Keratinocyte (primary cell): Measurements from ENCODE around the gene LASP1NB.

Source experiments
- DNase-seq: peaks from one replicate; pipeline ENCODE4 v3.0.0-alpha.2; 2011; ENCODE audit warnings: low read depth, missing footprints, low spot score
- FAIRE-seq: peaks from 2 replicates; lab custom pipeline; 2011; peaks lifted over from hg19 to GRCh38; lab: Jason Lieb, UNC
- H2AFZ ChIP-seq: 2 replicates; pipeline ENCODE4 v1.6.0; 2012; ENCODE audit warnings: low read length, control low read depth, inconsistent platforms; ENCODE audit not compliant: control insufficient read depth
- H3K27ac ChIP-seq: 2 replicates; pipeline ENCODE4 v1.5.1; 2011; ENCODE audit warnings: low read length; ENCODE audit not compliant: control insufficient read depth, insufficient read depth
- H3K27me3 ChIP-seq: 3 replicates; pipeline ENCODE4 v1.6.0; 2011; ENCODE audit warnings: low read length; ENCODE audit not compliant: control insufficient read depth, insufficient read depth; ENCODE audit errors: extremely low read depth
- H3K36me3 ChIP-seq, 2 experiments: 2 replicates in 1 of 2; 3 replicates in 1 of 2; pipeline ENCODE4 v1.5.1; 2011; ENCODE audit warnings: low read length in 2 of 2, mild to moderate bottlenecking in 1 of 2; ENCODE audit not compliant: control insufficient read depth in 2 of 2, insufficient read depth in 2 of 2; ENCODE audit errors: extremely low read depth in 1 of 2
- H3K4me1 ChIP-seq: 3 replicates; pipeline ENCODE4 v1.5.1; 2011; ENCODE audit warnings: low read length; ENCODE audit not compliant: control insufficient read depth, insufficient read depth; ENCODE audit errors: extremely low read depth
- H3K4me2 ChIP-seq: 3 replicates; pipeline ENCODE4 v1.6.0; 2011; ENCODE audit warnings: low read depth, low read length; ENCODE audit not compliant: control insufficient read depth, insufficient read depth; ENCODE audit errors: extremely low read depth
- H3K4me3 ChIP-seq, 3 experiments: fragments of 200-600 bp in 1 of 3; sonication (generic) in 1 of 3; 2 replicates in 2 of 3; 3 replicates in 1 of 3; pipeline ENCODE4 v1.5.1; 2011 to 2016; ENCODE audit warnings: low read length in 3 of 3, mild to moderate bottlenecking in 3 of 3, control low read depth in 2 of 3, inconsistent platforms in 1 of 3, low read depth in 1 of 3, mixed read lengths in 1 of 3, mixed run types in 1 of 3, moderate library complexity in 1 of 3; ENCODE audit not compliant: control insufficient read depth in 2 of 3, insufficient read depth in 2 of 3; ENCODE audit errors: extremely low read depth in 1 of 3
- H3K79me2 ChIP-seq: 2 replicates; pipeline ENCODE4 v1.6.0; 2012; ENCODE audit warnings: low read length; ENCODE audit not compliant: control insufficient read depth, insufficient read depth
- H3K9ac ChIP-seq: 3 replicates; pipeline ENCODE4 v1.6.0; 2011; ENCODE audit warnings: low read length; ENCODE audit not compliant: control insufficient read depth, insufficient read depth; ENCODE audit errors: extremely low read depth
- H3K9me1 ChIP-seq: 3 replicates; pipeline ENCODE4 v1.6.0; 2011; ENCODE audit warnings: low read length; ENCODE audit not compliant: control insufficient read depth, insufficient read depth; ENCODE audit errors: extremely low read depth
- H3K9me3 ChIP-seq: 2 replicates; pipeline ENCODE4 v1.5.1; 2012; ENCODE audit warnings: low read depth, low read length; ENCODE audit not compliant: control insufficient read depth
- H4K20me1 ChIP-seq: 3 replicates; pipeline ENCODE4 v1.6.0; 2011; ENCODE audit warnings: low read length; ENCODE audit not compliant: control insufficient read depth, insufficient read depth; ENCODE audit errors: extremely low read depth
- EZH2 ChIP-seq: IDR thresholded peaks from one replicate; pipeline ENCODE4 v1.6.1; 2012; ENCODE audit warnings: inconsistent platforms, mild to moderate bottlenecking, low read length, moderate library complexity
- dilution Hi-C: fragments of 300-500 bp; cut with MboI; formaldehyde crosslinking; loops from one replicate; pipeline ENCODE4 v1.7.0; 2020; ENCODE audit warnings: low sequenced_read_pairs; ENCODE audit not compliant: extremely low pct_ligation_motif_present
- TF ChIP-seq, protein P1 (sequence below), 3 experiments: IDR thresholded peaks in 1 of 3; conservative IDR thresholded peaks in 1 of 3; optimal IDR thresholded peaks in 1 of 3; 2 replicates in 2 of 3; 3 replicates in 1 of 3; pipeline versions ENCODE3 to v1.5.1; 2011; ENCODE audit warnings: low read length in 3 of 3, mild to moderate bottlenecking in 3 of 3, moderate library complexity in 2 of 3, control low read depth in 1 of 3, inconsistent platforms in 1 of 3; ENCODE audit not compliant: insufficient read depth in 2 of 3; ENCODE audit errors: extremely low read depth in 1 of 3

LASP1NB gene

DNA sequence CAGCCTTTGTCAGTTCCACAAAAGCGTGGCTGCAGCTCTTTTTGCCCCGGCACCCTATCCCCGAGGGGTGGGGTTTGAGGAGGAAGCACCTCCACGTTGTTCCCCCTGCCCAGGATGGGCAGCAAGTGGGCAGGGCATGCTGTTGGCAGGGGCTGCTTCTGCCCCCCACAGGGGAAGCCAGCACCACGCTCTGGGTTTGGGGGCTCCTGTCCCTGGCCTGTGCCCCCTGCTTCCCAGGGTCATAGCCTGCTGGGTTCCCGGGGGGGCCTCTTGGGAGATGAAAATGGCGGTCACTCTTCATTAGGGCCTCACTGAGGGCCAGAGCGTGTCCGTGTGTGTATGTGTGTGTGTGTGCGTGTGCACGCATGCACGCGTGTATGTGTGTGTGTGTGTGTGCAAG, 32.8 kb upstream of the LASP1NB start:
- no peaks in the 10 kb centered on the region for H3K9me1 ChIP-seq
- no peak for DNase-seq
- H3K79me2 ChIP-seq: peaks cover 24% of the 10 kb centered on the region
- H4K20me1 ChIP-seq: peaks cover 5% of the 10 kb centered on the region
- H3K4me2 ChIP-seq: no peak overlapping the region
- H3K4me3 ChIP-seq: no peak overlapping the region
- H3K9me3 ChIP-seq: no peaks in the 10 kb centered on the region
- no peaks in the 10 kb centered on the region for H3K27me3 ChIP-seq
- dilution Hi-C loops: no loop called here
- TF ChIP-seq, protein P1, sequence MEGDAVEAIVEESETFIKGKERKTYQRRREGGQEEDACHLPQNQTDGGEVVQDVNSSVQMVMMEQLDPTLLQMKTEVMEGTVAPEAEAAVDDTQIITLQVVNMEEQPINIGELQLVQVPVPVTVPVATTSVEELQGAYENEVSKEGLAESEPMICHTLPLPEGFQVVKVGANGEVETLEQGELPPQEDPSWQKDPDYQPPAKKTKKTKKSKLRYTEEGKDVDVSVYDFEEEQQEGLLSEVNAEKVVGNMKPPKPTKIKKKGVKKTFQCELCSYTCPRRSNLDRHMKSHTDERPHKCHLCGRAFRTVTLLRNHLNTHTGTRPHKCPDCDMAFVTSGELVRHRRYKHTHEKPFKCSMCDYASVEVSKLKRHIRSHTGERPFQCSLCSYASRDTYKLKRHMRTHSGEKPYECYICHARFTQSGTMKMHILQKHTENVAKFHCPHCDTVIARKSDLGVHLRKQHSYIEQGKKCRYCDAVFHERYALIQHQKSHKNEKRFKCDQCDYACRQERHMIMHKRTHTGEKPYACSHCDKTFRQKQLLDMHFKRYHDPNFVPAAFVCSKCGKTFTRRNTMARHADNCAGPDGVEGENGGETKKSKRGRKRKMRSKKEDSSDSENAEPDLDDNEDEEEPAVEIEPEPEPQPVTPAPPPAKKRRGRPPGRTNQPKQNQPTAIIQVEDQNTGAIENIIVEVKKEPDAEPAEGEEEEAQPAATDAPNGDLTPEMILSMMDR (optimal IDR thresholded peaks at IDR 0.05 in 1 of 3, IDR thresholded peaks at IDR 0.05 in 1 of 3, conservative IDR thresholded peaks at IDR 0.05 in 1 of 3; ENCODE audit: extremely low read depth in 1 of 3, insufficient read depth in 2 of 3, low read length in 3 of 3): no peak
- TF ChIP-seq EZH2: no peak
- H3K27ac ChIP-seq: no peak overlapping the region
- no peak overlapping the region for H3K9ac ChIP-seq
- peaks cover 52 to 64% of the 10 kb centered on the region in 2 experiments for H3K36me3 ChIP-seq
- no peak overlapping the region for H2AFZ ChIP-seq
- no peak for FAIRE-seq
- no peaks in the 10 kb centered on the region for H3K4me1 ChIP-seq

DNA sequence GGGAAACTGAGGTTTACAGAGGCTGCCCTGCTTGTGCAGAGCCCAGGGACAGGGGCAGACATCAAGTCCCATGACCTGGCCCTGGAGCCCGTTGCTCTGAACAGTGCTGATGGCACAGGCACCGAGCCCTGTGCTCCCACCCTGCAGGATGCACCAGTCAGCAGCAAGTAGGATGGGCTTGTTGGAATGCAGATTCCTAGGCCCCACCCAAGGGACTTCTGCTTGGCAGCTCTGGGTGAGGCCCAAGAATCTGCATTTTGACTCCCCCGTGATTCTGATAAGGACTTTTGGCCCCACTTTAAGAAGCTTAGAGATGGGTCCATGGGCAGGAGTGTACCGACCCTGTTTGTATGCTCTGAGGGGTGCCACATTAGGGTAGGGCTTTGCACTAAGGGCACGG, 32.3 kb upstream of the LASP1NB start:
- H3K9me1 ChIP-seq: no peaks in the 10 kb centered on the region
- H3K4me3 ChIP-seq: no peak overlapping the region
- H3K79me2 ChIP-seq: peaks cover 19% of the 10 kb centered on the region
- no peaks in the 10 kb centered on the region for H3K9me3 ChIP-seq
- no peak overlapping the region for H3K27ac ChIP-seq
- FAIRE-seq (no peak), DNase-seq (no peak)
- no peak overlapping the region for H2AFZ ChIP-seq
- no peak overlapping the region for H3K4me2 ChIP-seq
- dilution Hi-C loops: no loop called here
- H3K4me1 ChIP-seq: no peaks in the 10 kb centered on the region
- H3K9ac ChIP-seq: no peak overlapping the region
- H3K36me3 ChIP-seq: peaks cover 52 to 61% of the 10 kb centered on the region in 2 experiments
- H4K20me1 ChIP-seq: peaks cover under 1% of the 10 kb centered on the region
- no peaks in the 10 kb centered on the region for H3K27me3 ChIP-seq
- no peak for TF ChIP-seq EZH2
- TF ChIP-seq, protein P1 (optimal IDR thresholded peaks at IDR 0.05 in 1 of 3, IDR thresholded peaks at IDR 0.05 in 1 of 3, conservative IDR thresholded peaks at IDR 0.05 in 1 of 3; ENCODE audit: extremely low read depth in 1 of 3, insufficient read depth in 2 of 3, low read length in 3 of 3): no peak
